H9 (cell line): ENCODE results near the gene RRP12. TPM values are rescaled to one million over a fixed set of nuclear protein-coding genes. Genes with fewer than 3 reads are reported as not detected.

Experiments used
- DNase-seq: peaks from one replicate; pipeline ENCODE4 v3.0.0-alpha.2; 2017
- H2AFZ ChIP-seq: one replicate; pipeline ENCODE4 v1.6.1; 2013; ENCODE audit warnings: mild to moderate bottlenecking, low read length, control low read depth, moderate library complexity
- H2AK5ac ChIP-seq: 2 replicates; pipeline ENCODE4 v1.6.1; 2013; ENCODE audit warnings: low read length, control low read depth, mixed read lengths; ENCODE audit not compliant: insufficient read length
- H2BK120ac ChIP-seq: one replicate; pipeline ENCODE4 v1.6.1; 2013; ENCODE audit warnings: low read depth, mild to moderate bottlenecking, low read length, control low read depth, inconsistent platforms; ENCODE audit not compliant: poor library complexity, severe bottlenecking
- H2BK12ac ChIP-seq: 2 replicates; pipeline ENCODE4 v1.6.1; 2013; ENCODE audit warnings: low read length, control low read depth, mixed read lengths, low read depth; ENCODE audit not compliant: insufficient read length
- H2BK15ac ChIP-seq: 2 replicates; pipeline ENCODE4 v1.6.1; 2013; ENCODE audit warnings: low read depth, low read length, control low read depth
- H2BK20ac ChIP-seq: one replicate; pipeline ENCODE4 v1.6.1; 2013; ENCODE audit warnings: low read depth, mild to moderate bottlenecking, low read length, control low read depth, inconsistent platforms; ENCODE audit not compliant: poor library complexity, severe bottlenecking
- H2BK5ac ChIP-seq: 2 replicates; pipeline ENCODE4 v1.6.1; 2013; ENCODE audit warnings: low read length, control low read depth, mixed read lengths; ENCODE audit not compliant: insufficient read length
- H3K14ac ChIP-seq: 2 replicates; pipeline ENCODE4 v1.6.1; 2013; ENCODE audit warnings: low read length, control low read depth; ENCODE audit not compliant: insufficient read depth
- H3K18ac ChIP-seq: 2 replicates; pipeline ENCODE4 v1.6.1; 2013; ENCODE audit warnings: low read depth, mild to moderate bottlenecking, mixed read lengths, low read length, control low read depth; ENCODE audit not compliant: insufficient read length
- H3K23ac ChIP-seq: 2 replicates; pipeline ENCODE4 v1.6.1; 2013; ENCODE audit warnings: low read length, control low read depth, mixed read lengths, low read depth; ENCODE audit not compliant: insufficient read length
- H3K23me2 ChIP-seq: 2 replicates; pipeline ENCODE4 v1.6.1; 2013; ENCODE audit warnings: low read depth, mild to moderate bottlenecking, mixed read lengths, low read length, control low read depth; ENCODE audit not compliant: insufficient read length, poor library complexity, severe bottlenecking
- H3K27ac ChIP-seq: 2 replicates; pipeline ENCODE4 v1.5.1; 2013; ENCODE audit warnings: low read length, control low read depth, mixed read lengths, low read depth; ENCODE audit not compliant: insufficient read length
- H3K27me3 ChIP-seq: 2 replicates; pipeline ENCODE4 v1.6.1; 2013; ENCODE audit warnings: low read length, control low read depth, inconsistent platforms; ENCODE audit not compliant: insufficient read depth
- H3K4ac ChIP-seq: 2 replicates; pipeline ENCODE4 v1.6.1; 2013; ENCODE audit warnings: low read depth, mild to moderate bottlenecking, control low read depth, inconsistent platforms, low read length, moderate library complexity
- H3K4me1 ChIP-seq: 2 replicates; pipeline ENCODE4 v1.6.1; 2013; ENCODE audit warnings: low read length, control low read depth, inconsistent platforms; ENCODE audit not compliant: insufficient read depth
- H3K4me2 ChIP-seq: 2 replicates; pipeline ENCODE4 v1.6.1; 2013; ENCODE audit warnings: low read length, control low read depth, mixed read lengths; ENCODE audit not compliant: insufficient read length, insufficient read depth
- H3K56ac ChIP-seq: 2 replicates; pipeline ENCODE4 v1.6.1; 2013; ENCODE audit warnings: low read depth, mild to moderate bottlenecking, mixed read lengths, low read length, control low read depth; ENCODE audit not compliant: insufficient read length
- H3K79me1 ChIP-seq: 2 replicates; pipeline ENCODE4 v1.6.1; 2013; ENCODE audit warnings: low read depth, mild to moderate bottlenecking, moderate library complexity, low read length, control low read depth, inconsistent platforms; ENCODE audit not compliant: insufficient read depth, poor library complexity, severe bottlenecking
- H3K79me2 ChIP-seq: 2 replicates; pipeline ENCODE4 v1.6.1; 2013; ENCODE audit warnings: low read length, control low read depth, inconsistent platforms; ENCODE audit not compliant: insufficient read depth
- H3K9ac ChIP-seq: 2 replicates; pipeline ENCODE4 v1.6.1; 2013; ENCODE audit warnings: low read length, control low read depth, mixed read lengths; ENCODE audit not compliant: insufficient read length; ENCODE audit errors: extremely low read depth
- H3K9me3 ChIP-seq: one replicate; pipeline ENCODE4 v1.6.1; 2013; ENCODE audit warnings: low read depth, low read length, inconsistent platforms; ENCODE audit not compliant: control insufficient read depth
- H3T11ph ChIP-seq: one replicate; pipeline ENCODE4 v1.6.1; 2013; ENCODE audit warnings: mild to moderate bottlenecking, low read length, control low read depth, inconsistent platforms
- H4K20me1 ChIP-seq: one replicate; pipeline ENCODE4 v1.6.1; 2013; ENCODE audit not compliant: control insufficient read depth, insufficient read length, insufficient read depth
- H4K5ac ChIP-seq: 2 replicates; pipeline ENCODE4 v1.6.1; 2013; ENCODE audit warnings: low read depth, mild to moderate bottlenecking, mixed read lengths, low read length, control low read depth; ENCODE audit not compliant: insufficient read length
- H4K8ac ChIP-seq: replicated peaks from 2 replicates; pipeline ENCODE4 v1.6.1; 2013; ENCODE audit warnings: low read length, control low read depth, mixed read lengths, low read depth; ENCODE audit not compliant: insufficient read length
- H4K91ac ChIP-seq: 2 replicates; pipeline ENCODE4 v1.6.1; 2013; ENCODE audit warnings: low read depth, mild to moderate bottlenecking, moderate library complexity, mixed read lengths, low read length, control low read depth; ENCODE audit not compliant: insufficient read length
- H3K27ac Mint-ChIP-seq, 3 experiments: 2 replicates in 2 of 3; 3 replicates in 1 of 3; pipeline ENCODE4 v1.8.0; 2020 to 2021; ENCODE audit warnings: mixed read lengths in 3 of 3, mild to moderate bottlenecking in 1 of 3, moderate library complexity in 1 of 3
- H3K27me3 Mint-ChIP-seq: 2 replicates; pipeline ENCODE4 v1.8.0; 2021; ENCODE audit warnings: low read depth, mild to moderate bottlenecking, moderate library complexity, mixed read lengths
- H3K36me3 Mint-ChIP-seq, 3 experiments: 2 replicates in 2 of 3; 3 replicates in 1 of 3; pipeline ENCODE4 v1.8.0; 2020 to 2021; ENCODE audit warnings: low read depth in 3 of 3, mixed read lengths in 3 of 3; ENCODE audit not compliant: insufficient read depth in 1 of 3
- H3K4me1 Mint-ChIP-seq, 2 experiments: 2 replicates each; pipeline ENCODE4 v1.8.0; 2020; ENCODE audit warnings: mixed read lengths in 2 of 2
- H3K4me3 Mint-ChIP-seq, 2 experiments: 2 replicates in 1 of 2; 3 replicates in 1 of 2; pipeline ENCODE4 v1.8.0; 2020 to 2021; ENCODE audit warnings: mild to moderate bottlenecking in 2 of 2, mixed read lengths in 2 of 2, moderate library complexity in 1 of 2
- H3K9me3 Mint-ChIP-seq, 2 experiments: 2 replicates in 1 of 2; 3 replicates in 1 of 2; pipeline ENCODE4 v1.8.0; 2020; ENCODE audit warnings: mild to moderate bottlenecking in 2 of 2, mixed read lengths in 2 of 2, moderate library complexity in 1 of 2
- WGBS: extraction: QIAGEN DNeasy Blood & Tissue Kit; methylation state at CpG from one replicate; pipeline ENCODE4 v1.1.7; 2013; ENCODE audit warnings: missing lambda C conversion rate, low lambda C conversion rate, mixed read lengths; ENCODE audit not compliant: insufficient read length; ENCODE audit errors: extremely low coverage; 5-methylcytosine and 5-hydroxymethylcytosine counted together
- total RNA-seq: library from RNA; stranded (reverse); gene quantifications from 2 replicates; pipeline ENCODE4 v1.2.1, GENCODE V29; 2021
- TF ChIP-seq, protein P1 (sequence below): fragments of 200-600 bp; sonication (generic); conservative IDR thresholded peaks from 3 replicates; pipeline ENCODE4 v1.8.0; 2021; ENCODE audit warnings: antibody characterized with exemption, mild to moderate bottlenecking

Gene RRP12
- total RNA-seq, 1 experiment from 2014 or later: 71.6 TPM

DNA sequence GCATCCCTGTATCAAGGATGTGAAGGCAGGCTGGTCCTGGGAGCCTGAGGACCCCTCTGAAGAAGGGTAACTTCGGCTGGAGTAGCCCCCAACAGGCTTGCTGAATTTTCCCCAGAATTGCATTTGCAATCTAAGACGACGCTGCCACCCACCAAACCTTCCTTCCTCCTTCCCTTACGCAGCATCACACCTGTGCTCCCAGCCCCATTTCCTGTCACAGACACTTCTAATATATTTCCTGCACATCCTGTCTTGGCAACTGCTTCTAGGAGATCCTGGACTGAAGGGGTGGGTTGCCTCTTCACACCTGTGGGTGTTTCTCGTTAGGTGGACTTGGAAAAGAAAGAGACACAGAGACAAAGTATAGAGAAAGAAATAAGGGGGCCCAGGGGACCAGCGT is 15.4 kb upstream of the RRP12 start:
- Histone ChIP-seq H3T11ph (no peak overlapping the region), H3K14ac (no peak overlapping the region), H3K27me3 (no peaks in the 10 kb centered on the region), H2BK12ac (no peak overlapping the region), H2BK15ac (no peak overlapping the region), H3K9ac (no peak overlapping the region), H3K23me2 (no peaks in the 10 kb centered on the region), H3K4me1 (peaks cover 4% of the 10 kb centered on the region), H2BK120ac (no peak overlapping the region), H2AFZ (no peak overlapping the region), H3K79me1 (no peaks in the 10 kb centered on the region), H2AK5ac (no peak overlapping the region), H4K91ac (no peak overlapping the region), H4K5ac (no peak overlapping the region), H3K9me3 (no peaks in the 10 kb centered on the region), H3K23ac (no peak overlapping the region), H2BK5ac (no peak overlapping the region), H4K20me1 (no peaks in the 10 kb centered on the region), H3K4ac (no peak overlapping the region), H3K27ac (no peak overlapping the region), H3K4me2 (no peak overlapping the region), H2BK20ac (no peak overlapping the region), H3K79me2 (no peaks in the 10 kb centered on the region), H3K18ac (no peak overlapping the region), H3K56ac (no peak overlapping the region), H4K8ac (no peak overlapping the region)
- Mint-ChIP-seq H3K36me3 (no peaks in the 10 kb centered on the region), H3K4me1 (peaks cover 20 to 29% of the 10 kb centered on the region in 2 experiments), H3K4me3 (no peak overlapping the region), H3K27me3 (no peaks in the 10 kb centered on the region), H3K9me3 (peaks cover 0 to 1% of the 10 kb centered on the region in 2 experiments; a peak in 1 of 5 replicates), H3K27ac (peak overlapping the region in 2 of 3 experiments; percentile 13 to 45; a peak in 3 of 7 replicates)
- TF ChIP-seq, protein P1, sequence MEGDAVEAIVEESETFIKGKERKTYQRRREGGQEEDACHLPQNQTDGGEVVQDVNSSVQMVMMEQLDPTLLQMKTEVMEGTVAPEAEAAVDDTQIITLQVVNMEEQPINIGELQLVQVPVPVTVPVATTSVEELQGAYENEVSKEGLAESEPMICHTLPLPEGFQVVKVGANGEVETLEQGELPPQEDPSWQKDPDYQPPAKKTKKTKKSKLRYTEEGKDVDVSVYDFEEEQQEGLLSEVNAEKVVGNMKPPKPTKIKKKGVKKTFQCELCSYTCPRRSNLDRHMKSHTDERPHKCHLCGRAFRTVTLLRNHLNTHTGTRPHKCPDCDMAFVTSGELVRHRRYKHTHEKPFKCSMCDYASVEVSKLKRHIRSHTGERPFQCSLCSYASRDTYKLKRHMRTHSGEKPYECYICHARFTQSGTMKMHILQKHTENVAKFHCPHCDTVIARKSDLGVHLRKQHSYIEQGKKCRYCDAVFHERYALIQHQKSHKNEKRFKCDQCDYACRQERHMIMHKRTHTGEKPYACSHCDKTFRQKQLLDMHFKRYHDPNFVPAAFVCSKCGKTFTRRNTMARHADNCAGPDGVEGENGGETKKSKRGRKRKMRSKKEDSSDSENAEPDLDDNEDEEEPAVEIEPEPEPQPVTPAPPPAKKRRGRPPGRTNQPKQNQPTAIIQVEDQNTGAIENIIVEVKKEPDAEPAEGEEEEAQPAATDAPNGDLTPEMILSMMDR: no peak
- DNase-seq: no peak
- no CpG with 5 or more reads among the region's 6 CpGs for WGBS
